G401.6 (cell line): ENCODE data around the gene SEPTIN1.
"Not testable (repeated sequence)": the region's sequence is repeated elsewhere in the genome, so short reads cannot be mapped to it uniquely, and the experiment has no call there.

Experiments used
- FAIRE-seq: peaks from 2 replicates; lab custom pipeline; 2012; peaks lifted over from hg19 to GRCh38; lab: Jason Lieb, UNC

SEPTIN1 gene

GRCh38 chr16:30335598-30336474 is 46.5 kb downstream of the SEPTIN1 start:
- no peak for FAIRE-seq

- not testable (repeated sequence) for FAIRE-seq
Observed at GRCh38 chr16:30335028-30335597, 47.2 kb downstream of the SEPTIN1 start.

GRCh38 chr16:30334473-30334989 is 47.8 kb downstream of the SEPTIN1 start:
- not testable (repeated sequence) for FAIRE-seq
